ENCODE results near the gene ZNF358.

ZNF358 gene

DNA sequence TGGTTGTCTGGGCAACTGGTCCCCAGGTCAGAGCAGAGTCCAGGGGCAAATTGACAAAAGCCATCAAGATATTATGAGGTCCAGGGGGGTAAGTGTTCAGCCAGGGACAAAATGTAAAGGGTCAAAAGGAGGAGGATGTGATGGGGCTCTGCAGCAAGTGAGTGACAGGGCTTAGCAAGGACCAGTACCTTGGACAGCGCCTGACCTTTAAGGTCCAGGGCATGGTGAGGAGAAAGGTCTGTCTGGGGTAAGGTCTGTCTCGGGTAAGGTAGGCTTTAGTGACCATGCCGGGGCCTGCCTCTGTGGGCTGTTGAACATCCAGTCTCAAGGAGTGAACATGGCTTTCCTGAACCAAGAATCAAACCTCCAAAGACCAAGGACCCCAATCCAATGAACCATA, 6.3 kb upstream of the ZNF358 start:
- no peaks in the 10 kb centered on the region for H3K79me2 ChIP-seq (ENCODE audit: low read length)
- peaks cover 50% of the 10 kb centered on the region for H3K27me3 ChIP-seq (replicated peaks; ENCODE audit: insufficient read depth, low read length)
- no peak overlapping the region for H2AFZ ChIP-seq (ENCODE audit: low read length)
- no peaks in the 10 kb centered on the region for H4K20me1 ChIP-seq (ENCODE audit: insufficient read depth, low read length)
- H3K9me3 ChIP-seq (replicated peaks; ENCODE audit: insufficient read depth, low read length) = no peaks in the 10 kb centered on the region
- H3K36me3 ChIP-seq (replicated peaks; ENCODE audit: insufficient read depth, low read length) = no peaks in the 10 kb centered on the region
- no peak overlapping the region for H3K27ac ChIP-seq (ENCODE audit: low read length)
- H3K9ac ChIP-seq (ENCODE audit: low read length) = no peak overlapping the region
- H3K4me2 ChIP-seq (ENCODE audit: low read depth, low read length) = no peak overlapping the region
- H3K9me2 ChIP-seq (replicated peaks; ENCODE audit: insufficient read depth, low read length) = no peaks in the 10 kb centered on the region
- no peak overlapping the region for H3K4me3 ChIP-seq (ENCODE audit: low read length)
- no peaks in the 10 kb centered on the region for H3K4me1 ChIP-seq (ENCODE audit: low read length)
- TF ChIP-seq, protein P1, sequence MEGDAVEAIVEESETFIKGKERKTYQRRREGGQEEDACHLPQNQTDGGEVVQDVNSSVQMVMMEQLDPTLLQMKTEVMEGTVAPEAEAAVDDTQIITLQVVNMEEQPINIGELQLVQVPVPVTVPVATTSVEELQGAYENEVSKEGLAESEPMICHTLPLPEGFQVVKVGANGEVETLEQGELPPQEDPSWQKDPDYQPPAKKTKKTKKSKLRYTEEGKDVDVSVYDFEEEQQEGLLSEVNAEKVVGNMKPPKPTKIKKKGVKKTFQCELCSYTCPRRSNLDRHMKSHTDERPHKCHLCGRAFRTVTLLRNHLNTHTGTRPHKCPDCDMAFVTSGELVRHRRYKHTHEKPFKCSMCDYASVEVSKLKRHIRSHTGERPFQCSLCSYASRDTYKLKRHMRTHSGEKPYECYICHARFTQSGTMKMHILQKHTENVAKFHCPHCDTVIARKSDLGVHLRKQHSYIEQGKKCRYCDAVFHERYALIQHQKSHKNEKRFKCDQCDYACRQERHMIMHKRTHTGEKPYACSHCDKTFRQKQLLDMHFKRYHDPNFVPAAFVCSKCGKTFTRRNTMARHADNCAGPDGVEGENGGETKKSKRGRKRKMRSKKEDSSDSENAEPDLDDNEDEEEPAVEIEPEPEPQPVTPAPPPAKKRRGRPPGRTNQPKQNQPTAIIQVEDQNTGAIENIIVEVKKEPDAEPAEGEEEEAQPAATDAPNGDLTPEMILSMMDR (IDR thresholded peaks at IDR 0.05; ENCODE audit: low read length) = no peak
- TF ChIP-seq EZH2 (optimal IDR thresholded peaks at IDR 0.05; ENCODE audit: low read depth, low read length) = no peak
- TF ChIP-seq EZH2phosphoT487 (IDR thresholded peaks at IDR 0.05; ENCODE audit: low read length) = no peak
- no peak for DNase-seq
- no peaks in the 10 kb centered on the region; the same call in 1 of the 2 replicates for H3F3A ChIP-seq (ENCODE audit: insufficient read depth, low read length)

DNA sequence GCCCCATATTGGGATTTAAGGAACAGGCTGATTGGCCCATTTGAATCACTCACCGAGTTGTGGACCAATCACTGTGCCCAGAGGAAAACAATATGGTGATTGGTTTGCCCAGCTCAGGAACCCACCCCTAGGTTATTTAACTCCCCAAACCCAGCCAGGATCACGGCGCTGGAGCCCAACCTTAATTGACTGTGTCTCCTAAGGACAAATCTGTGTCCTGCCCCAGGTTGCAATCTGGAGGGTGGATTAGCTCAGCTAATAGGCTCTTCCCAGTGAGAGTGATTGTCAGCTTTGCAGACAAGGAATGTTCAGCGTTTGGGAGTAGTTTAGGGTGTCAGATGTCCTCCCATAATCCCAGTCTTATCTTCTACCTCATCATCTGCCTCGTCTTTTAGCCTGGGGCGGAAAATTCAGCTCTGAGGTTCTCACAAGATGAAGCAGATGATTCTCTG, 3.5 kb upstream of the ZNF358 start:
- no peaks in the 10 kb centered on the region for H3K9me3 ChIP-seq (replicated peaks; ENCODE audit: insufficient read depth, low read length)
- H3K4me2 ChIP-seq (ENCODE audit: low read depth, low read length) = no peak overlapping the region
- H3K27me3 ChIP-seq (replicated peaks; ENCODE audit: insufficient read depth, low read length) = peaks cover 73% of the 10 kb centered on the region
- no peak overlapping the region for H3K4me3 ChIP-seq (ENCODE audit: low read length)
- peaks cover 3% of the 10 kb centered on the region; the same call in 1 of the 2 replicates for H3K4me1 ChIP-seq (ENCODE audit: low read length)
- no peaks in the 10 kb centered on the region for H3K9me2 ChIP-seq (replicated peaks; ENCODE audit: insufficient read depth, low read length)
- no peaks in the 10 kb centered on the region for H3K36me3 ChIP-seq (replicated peaks; ENCODE audit: insufficient read depth, low read length)
- H3K79me2 ChIP-seq (ENCODE audit: low read length) = no peaks in the 10 kb centered on the region
- no peak overlapping the region for H3K27ac ChIP-seq (ENCODE audit: low read length)
- no peak overlapping the region for H2AFZ ChIP-seq (ENCODE audit: low read length)
- DNase-seq = no peak
- no peaks in the 10 kb centered on the region for H4K20me1 ChIP-seq (ENCODE audit: insufficient read depth, low read length)
- no peaks in the 10 kb centered on the region for H3F3A ChIP-seq (ENCODE audit: insufficient read depth, low read length)
- H3K9ac ChIP-seq (ENCODE audit: low read length) = no peak overlapping the region
- TF ChIP-seq EZH2 (optimal IDR thresholded peaks at IDR 0.05; ENCODE audit: low read depth, low read length) (no peak), EZH2phosphoT487 (IDR thresholded peaks at IDR 0.05; ENCODE audit: low read length) (no peak)

DNA sequence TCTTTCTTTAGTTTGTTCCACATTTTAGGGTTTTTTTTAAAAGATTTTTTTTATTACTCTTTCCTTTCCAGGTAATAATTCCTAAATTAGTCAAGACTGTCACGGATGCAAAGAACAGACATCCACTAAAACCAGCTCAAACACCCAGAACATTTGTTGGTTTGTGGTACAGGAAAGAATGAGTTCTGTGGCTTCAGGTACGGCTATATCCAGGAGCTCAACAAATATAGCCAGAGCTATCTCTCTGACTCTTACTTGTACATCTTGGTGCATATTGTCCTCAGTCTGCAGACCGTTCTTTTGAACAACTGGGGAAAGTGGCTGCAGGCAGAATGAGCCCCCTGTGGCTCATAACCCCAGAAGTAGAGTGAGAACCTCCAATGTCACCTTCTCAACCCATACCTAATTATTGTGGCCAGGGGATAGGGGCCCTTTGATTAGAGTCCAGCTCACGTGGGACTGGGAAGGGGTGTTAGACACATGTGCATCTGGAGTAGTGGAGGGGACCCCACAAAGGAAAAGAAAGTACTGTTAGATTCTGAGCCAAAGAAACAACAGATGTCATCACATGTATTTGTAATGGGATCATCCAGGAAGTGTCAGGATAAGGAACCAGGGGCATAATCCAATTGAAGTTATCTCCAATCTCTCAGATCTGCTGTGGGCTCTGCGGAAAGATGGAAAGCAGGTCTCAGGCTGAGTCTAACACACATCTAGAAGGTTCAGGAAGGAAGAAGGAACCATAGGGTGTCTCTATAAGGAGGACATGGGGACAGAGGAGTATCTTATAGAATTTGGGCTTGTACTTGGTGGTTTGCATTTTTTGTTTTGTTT, 1.9 kb upstream of the ZNF358 start:
- no peak for TF ChIP-seq EZH2 (optimal IDR thresholded peaks at IDR 0.05; ENCODE audit: low read depth, low read length)
- TF ChIP-seq, protein P1 (IDR thresholded peaks at IDR 0.05; ENCODE audit: low read length) = no peak
- TF ChIP-seq EZH2phosphoT487 (IDR thresholded peaks at IDR 0.05; ENCODE audit: low read length) = no peak
- Histone ChIP-seq H3K4me3 (ENCODE audit: low read length) (no peak overlapping the region), H3K4me1 (ENCODE audit: low read length) (peaks cover 3% of the 10 kb centered on the region; the same call in 1 of the 2 replicates), H3K79me2 (ENCODE audit: low read length) (no peaks in the 10 kb centered on the region), H4K20me1 (ENCODE audit: insufficient read depth, low read length) (no peaks in the 10 kb centered on the region), H3K9me3 (replicated peaks; ENCODE audit: insufficient read depth, low read length) (no peaks in the 10 kb centered on the region), H2AFZ (ENCODE audit: low read length) (no peak overlapping the region), H3K4me2 (ENCODE audit: low read depth, low read length) (no peak overlapping the region), H3K36me3 (replicated peaks; ENCODE audit: insufficient read depth, low read length) (no peaks in the 10 kb centered on the region), H3K9me2 (replicated peaks; ENCODE audit: insufficient read depth, low read length) (no peaks in the 10 kb centered on the region), H3K9ac (ENCODE audit: low read length) (no peak overlapping the region), H3F3A (ENCODE audit: insufficient read depth, low read length) (no peaks in the 10 kb centered on the region), H3K27ac (ENCODE audit: low read length) (no peak overlapping the region), H3K27me3 (replicated peaks; ENCODE audit: insufficient read depth, low read length) (peaks cover 73% of the 10 kb centered on the region)
- no peak for DNase-seq
